Measurements from ENCODE around the gene MARCHF10. TPM values are rescaled to one million over a fixed set of nuclear protein-coding genes. Genes with fewer than 3 reads are reported as not detected.

MARCHF10 gene
- total and polyA plus RNA-seq, 3 donors from 2014 or later: 61.5 to 266 (median 118) TPM

GRCh38 chr17:62802561-62803205, 5.4 kb downstream of the MARCHF10 start:
- Histone ChIP-seq H3K4me1 (no peaks in the 10 kb centered on the region), H3K27me3 (no peaks in the 10 kb centered on the region), H3K27ac (no peak overlapping the region), H3K4me3 (no peak overlapping the region), H3K36me3 (ENCODE audit: low read depth, missing control alignments) (no peaks in the 10 kb centered on the region), H3K9me3 (no peaks in the 10 kb centered on the region)
- 66 to 68% methylated on average over 9 of the region's 9 CpGs for WGBS, 2 donors
- intact Hi-C loops (cut with DNase I; ENCODE audit: low total_unique reads): no loop called here
- DNase-seq: no peak
- no peak for TF ChIP-seq CTCF (IDR thresholded peaks at IDR 0.05)
- TF ChIP-seq POLR2A (IDR thresholded peaks at IDR 0.05): no peak

GRCh38 chr17:62801553-62802114, 6.5 kb downstream of the MARCHF10 start:
- no peaks in the 10 kb centered on the region for H3K9me3 ChIP-seq
- TF ChIP-seq CTCF (IDR thresholded peaks at IDR 0.05): no peak
- 87 to 90% methylated on average over 7 of the region's 7 CpGs for WGBS, 2 donors
- no peaks in the 10 kb centered on the region for H3K27me3 ChIP-seq
- no peaks in the 10 kb centered on the region for H3K4me1 ChIP-seq
- no peak overlapping the region for H3K27ac ChIP-seq
- H3K4me3 ChIP-seq: no peak overlapping the region
- intact Hi-C loops (cut with DNase I; ENCODE audit: low total_unique reads): no loop called here
- DNase-seq: no peak
- no peaks in the 10 kb centered on the region for H3K36me3 ChIP-seq (ENCODE audit: low read depth, missing control alignments)

- H3K4me3 ChIP-seq: no peak overlapping the region
- H3K36me3 ChIP-seq (ENCODE audit: low read depth, missing control alignments): no peaks in the 10 kb centered on the region
- H3K27ac ChIP-seq: no peak overlapping the region
- H3K4me1 ChIP-seq: no peaks in the 10 kb centered on the region
- H3K9me3 ChIP-seq: no peaks in the 10 kb centered on the region
- intact Hi-C loops (cut with DNase I; ENCODE audit: low total_unique reads): no loop called here
- TF ChIP-seq POLR2A (IDR thresholded peaks at IDR 0.05) (no peak), CTCF (IDR thresholded peaks at IDR 0.05) (no peak)
- H3K27me3 ChIP-seq: no peaks in the 10 kb centered on the region
- no peak for DNase-seq
- 57 to 64% methylated on average over 7 of the region's 7 CpGs for WGBS, 2 donors
Measured at GRCh38 chr17:62800585-62800984, 7.5 kb downstream of the MARCHF10 start.

GRCh38 chr17:62797959-62798358, 10.2 kb downstream of the MARCHF10 start:
- Histone ChIP-seq H3K4me1 (no peaks in the 10 kb centered on the region), H3K9me3 (no peaks in the 10 kb centered on the region), H3K4me3 (no peak overlapping the region), H3K36me3 (ENCODE audit: low read depth, missing control alignments) (no peaks in the 10 kb centered on the region), H3K27ac (no peak overlapping the region), H3K27me3 (no peaks in the 10 kb centered on the region)
- DNase-seq: no peak
- TF ChIP-seq CTCF (IDR thresholded peaks at IDR 0.05): no peak
- TF ChIP-seq POLR2A (IDR thresholded peaks at IDR 0.05): no peak
- intact Hi-C loops (cut with DNase I; ENCODE audit: low total_unique reads): no loop called here

GRCh38 chr17:62796291-62796690, 11.8 kb downstream of the MARCHF10 start:
- TF ChIP-seq CTCF (IDR thresholded peaks at IDR 0.05): no peak
- TF ChIP-seq POLR2A (IDR thresholded peaks at IDR 0.05): no peak
- Histone ChIP-seq H3K4me3 (no peak overlapping the region), H3K27me3 (no peaks in the 10 kb centered on the region), H3K4me1 (no peaks in the 10 kb centered on the region), H3K27ac (no peak overlapping the region), H3K9me3 (no peaks in the 10 kb centered on the region), H3K36me3 (ENCODE audit: low read depth, missing control alignments) (no peaks in the 10 kb centered on the region)
- no peak for DNase-seq
- WGBS, 2 donors: 77 to 90% methylated on average over 1 of the region's 1 CpG
- intact Hi-C loops (cut with DNase I; ENCODE audit: low total_unique reads): no loop called here

All from testis (tissue), 3 donors.